KMS-11 (cell line): ENCODE data around the gene LPAR2.

Experiments used
- H2AFZ ChIP-seq: fragments of 200-600 bp; sonication (generic); 2 replicates; pipeline ENCODE4 v1.6.1; 2016; ENCODE audit warnings: antibody characterized with exemption, mixed run types, low read depth
- H3K27ac ChIP-seq: fragments of 200-600 bp; sonication (generic); 2 replicates; pipeline ENCODE4 v1.6.1; 2016; ENCODE audit warnings: mild to moderate bottlenecking, mixed run types
- H3K27me3 ChIP-seq: fragments of 200-600 bp; sonication (generic); 2 replicates; pipeline ENCODE4 v1.6.1; 2017; ENCODE audit warnings: mild to moderate bottlenecking, low read depth, mixed run types, moderate library complexity; ENCODE audit not compliant: insufficient read depth
- H3K36me3 ChIP-seq: fragments of 200-600 bp; sonication (generic); 2 replicates; pipeline ENCODE4 v1.6.1; 2017; ENCODE audit warnings: mild to moderate bottlenecking, mixed run types; ENCODE audit not compliant: insufficient read depth
- H3K4me1 ChIP-seq: fragments of 200-600 bp; sonication (generic); 2 replicates; pipeline ENCODE4 v1.6.1; 2016; ENCODE audit warnings: mild to moderate bottlenecking, low read depth, mixed run types; ENCODE audit not compliant: poor library complexity, severe bottlenecking
- H3K4me2 ChIP-seq: fragments of 200-600 bp; sonication (generic); 2 replicates; pipeline ENCODE4 v1.7.0; 2016; ENCODE audit warnings: mild to moderate bottlenecking, mixed run types
- H3K4me3 ChIP-seq: fragments of 200-600 bp; sonication (generic); IDR thresholded peaks from 2 replicates; pipeline ENCODE4 v1.6.1; 2017; ENCODE audit warnings: low read depth, low read length, mixed read lengths; ENCODE audit not compliant: insufficient read depth
- H3K79me2 ChIP-seq: fragments of 200-600 bp; sonication (generic); 2 replicates; pipeline ENCODE4 v1.6.1; 2016; ENCODE audit warnings: low read depth, mixed run types; ENCODE audit not compliant: insufficient read depth
- H3K9ac ChIP-seq: fragments of 200-600 bp; sonication (generic); 2 replicates; pipeline ENCODE4 v1.6.1; 2016; ENCODE audit warnings: mild to moderate bottlenecking, mixed run types
- H4K20me1 ChIP-seq: fragments of 200-600 bp; sonication (generic); 2 replicates; pipeline ENCODE4 v1.6.1; 2016; ENCODE audit warnings: mild to moderate bottlenecking, mixed run types; ENCODE audit not compliant: insufficient read depth
- TF ChIP-seq, protein P1 (sequence below): fragments of 200-600 bp; sonication (generic); conservative IDR thresholded peaks from 2 replicates; pipeline ENCODE4 v1.6.1; 2017; ENCODE audit warnings: low read depth, mild to moderate bottlenecking, antibody characterized with exemption, low read length, moderate library complexity, mixed read lengths

The LPAR2 gene

DNA sequence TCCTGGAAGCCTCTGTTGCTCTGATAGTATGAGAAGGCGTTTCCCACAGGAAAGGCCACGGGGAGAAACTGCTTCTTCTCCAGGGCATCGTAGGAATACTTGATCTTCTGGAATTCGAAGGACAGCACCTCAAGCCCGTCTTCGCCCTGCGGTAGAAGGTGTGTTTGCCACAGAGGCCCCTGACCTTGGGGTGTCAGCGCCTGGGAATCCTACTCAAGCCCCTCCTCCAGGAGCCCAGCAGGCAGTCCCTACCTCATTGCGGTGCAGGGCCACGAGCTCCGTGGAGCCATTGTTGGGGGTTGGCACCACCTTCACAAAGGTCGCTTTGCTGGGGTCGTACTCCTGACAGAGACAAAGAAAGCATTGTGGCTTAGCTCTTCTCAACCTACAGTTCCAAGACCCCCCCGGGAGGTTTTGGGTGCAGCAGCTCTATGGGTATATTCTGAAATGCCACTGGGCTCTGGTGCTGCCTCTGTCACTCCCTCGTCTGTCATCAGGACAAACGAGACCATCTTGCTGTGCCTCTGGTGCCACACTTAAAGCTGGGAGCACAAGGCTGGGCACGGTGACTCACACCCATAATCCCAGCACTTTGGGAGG lies 31.7 kb upstream of the LPAR2 start:
- Histone ChIP-seq H2AFZ (no peak overlapping the region), H3K79me2 (peaks cover 33% of the 10 kb centered on the region), H3K27me3 (no peaks in the 10 kb centered on the region), H3K4me2 (no peak overlapping the region), H3K4me1 (peaks cover 14% of the 10 kb centered on the region), H3K4me3 (no peak overlapping the region), H4K20me1 (no peaks in the 10 kb centered on the region), H3K27ac (no peak overlapping the region), H3K36me3 (peaks cover 8% of the 10 kb centered on the region; the same call in 1 of the 2 replicates), H3K9ac (no peak overlapping the region)
- TF ChIP-seq, protein P1, sequence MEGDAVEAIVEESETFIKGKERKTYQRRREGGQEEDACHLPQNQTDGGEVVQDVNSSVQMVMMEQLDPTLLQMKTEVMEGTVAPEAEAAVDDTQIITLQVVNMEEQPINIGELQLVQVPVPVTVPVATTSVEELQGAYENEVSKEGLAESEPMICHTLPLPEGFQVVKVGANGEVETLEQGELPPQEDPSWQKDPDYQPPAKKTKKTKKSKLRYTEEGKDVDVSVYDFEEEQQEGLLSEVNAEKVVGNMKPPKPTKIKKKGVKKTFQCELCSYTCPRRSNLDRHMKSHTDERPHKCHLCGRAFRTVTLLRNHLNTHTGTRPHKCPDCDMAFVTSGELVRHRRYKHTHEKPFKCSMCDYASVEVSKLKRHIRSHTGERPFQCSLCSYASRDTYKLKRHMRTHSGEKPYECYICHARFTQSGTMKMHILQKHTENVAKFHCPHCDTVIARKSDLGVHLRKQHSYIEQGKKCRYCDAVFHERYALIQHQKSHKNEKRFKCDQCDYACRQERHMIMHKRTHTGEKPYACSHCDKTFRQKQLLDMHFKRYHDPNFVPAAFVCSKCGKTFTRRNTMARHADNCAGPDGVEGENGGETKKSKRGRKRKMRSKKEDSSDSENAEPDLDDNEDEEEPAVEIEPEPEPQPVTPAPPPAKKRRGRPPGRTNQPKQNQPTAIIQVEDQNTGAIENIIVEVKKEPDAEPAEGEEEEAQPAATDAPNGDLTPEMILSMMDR = no peak

DNA sequence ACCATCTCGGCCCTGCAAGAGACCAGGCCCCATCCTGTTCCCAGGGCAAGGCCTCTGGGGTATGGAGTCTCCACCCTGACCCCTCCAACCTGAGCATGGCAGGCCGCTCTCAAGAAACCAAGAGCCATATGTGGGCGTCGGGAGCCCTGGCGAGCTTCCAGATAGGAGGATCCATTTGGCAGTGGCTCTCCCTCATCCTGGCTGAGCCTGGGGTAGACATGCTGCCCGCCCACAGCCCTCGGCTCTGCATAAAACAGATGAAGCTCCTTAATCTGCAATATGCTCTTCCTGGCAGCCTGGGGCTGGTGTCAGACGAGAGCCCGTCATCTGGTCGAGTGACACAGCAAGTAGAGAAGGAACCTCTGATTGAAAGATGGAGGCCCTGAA lies 29.4 kb upstream of the LPAR2 start:
- Histone ChIP-seq H4K20me1 (no peaks in the 10 kb centered on the region), H3K27me3 (no peaks in the 10 kb centered on the region), H3K9ac (no peak overlapping the region), H3K36me3 (peaks cover 8% of the 10 kb centered on the region; the same call in 1 of the 2 replicates), H3K27ac (no peak overlapping the region), H3K4me2 (no peak overlapping the region), H3K4me1 (peaks cover 8% of the 10 kb centered on the region), H3K4me3 (no peak overlapping the region), H2AFZ (no peak overlapping the region), H3K79me2 (peaks cover 27% of the 10 kb centered on the region; the same call in 1 of the 2 replicates)
- TF ChIP-seq, protein P1 = no peak

DNA sequence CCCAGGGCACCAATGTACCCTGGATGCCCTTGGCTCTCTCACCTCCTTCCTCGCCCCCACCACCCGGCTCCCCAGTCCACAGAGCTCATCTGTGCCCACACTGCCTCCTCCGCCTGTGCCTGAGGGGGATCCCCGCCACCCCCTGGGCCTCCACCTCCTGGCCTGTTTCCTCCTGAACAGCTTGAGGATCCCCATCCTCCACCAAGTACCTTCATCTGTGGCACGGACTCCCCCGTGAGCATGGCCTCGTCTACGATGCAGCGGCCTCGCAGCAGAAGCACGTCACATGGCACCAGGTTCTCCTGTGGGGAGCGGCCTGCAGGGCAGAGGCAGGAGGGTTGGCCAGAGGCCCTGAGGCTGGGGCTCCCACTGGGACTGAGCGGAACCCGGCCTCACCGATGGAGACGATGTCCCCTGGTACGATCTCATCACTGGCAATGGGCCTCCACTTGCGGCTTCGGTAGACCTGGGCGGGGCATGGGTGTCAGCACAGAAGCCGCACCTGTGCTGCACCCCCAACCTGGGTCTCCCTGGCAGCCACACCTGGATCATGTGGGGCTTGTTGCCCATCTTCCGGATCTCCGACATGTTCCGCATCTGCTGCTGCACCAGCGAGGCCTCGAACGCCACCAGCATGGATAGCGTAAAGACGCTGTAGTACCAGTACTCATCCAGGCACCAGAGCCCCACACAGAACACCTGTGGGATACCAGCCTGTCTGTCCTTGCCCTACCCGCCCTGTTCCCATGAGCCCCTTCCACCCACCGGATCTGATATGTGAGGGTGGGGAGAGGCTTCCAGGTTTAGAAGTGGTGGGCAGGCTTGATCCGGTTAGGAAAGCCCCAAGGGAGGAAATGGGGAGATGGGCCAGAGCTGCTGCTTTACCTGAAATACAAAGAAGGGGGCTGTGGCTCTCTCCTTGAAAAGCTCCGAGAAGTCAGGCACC lies 28.7 kb upstream of the LPAR2 start:
- TF ChIP-seq, protein P1 = no peak
- Histone ChIP-seq H3K9ac (no peak overlapping the region), H2AFZ (no peak overlapping the region), H3K79me2 (peaks cover 20% of the 10 kb centered on the region; the same call in 1 of the 2 replicates), H3K27me3 (no peaks in the 10 kb centered on the region), H3K4me3 (no peak overlapping the region), H3K27ac (no peak overlapping the region), H4K20me1 (no peaks in the 10 kb centered on the region), H3K36me3 (peaks cover 8% of the 10 kb centered on the region; the same call in 1 of the 2 replicates), H3K4me1 (peaks cover 1% of the 10 kb centered on the region), H3K4me2 (no peak overlapping the region)

DNA sequence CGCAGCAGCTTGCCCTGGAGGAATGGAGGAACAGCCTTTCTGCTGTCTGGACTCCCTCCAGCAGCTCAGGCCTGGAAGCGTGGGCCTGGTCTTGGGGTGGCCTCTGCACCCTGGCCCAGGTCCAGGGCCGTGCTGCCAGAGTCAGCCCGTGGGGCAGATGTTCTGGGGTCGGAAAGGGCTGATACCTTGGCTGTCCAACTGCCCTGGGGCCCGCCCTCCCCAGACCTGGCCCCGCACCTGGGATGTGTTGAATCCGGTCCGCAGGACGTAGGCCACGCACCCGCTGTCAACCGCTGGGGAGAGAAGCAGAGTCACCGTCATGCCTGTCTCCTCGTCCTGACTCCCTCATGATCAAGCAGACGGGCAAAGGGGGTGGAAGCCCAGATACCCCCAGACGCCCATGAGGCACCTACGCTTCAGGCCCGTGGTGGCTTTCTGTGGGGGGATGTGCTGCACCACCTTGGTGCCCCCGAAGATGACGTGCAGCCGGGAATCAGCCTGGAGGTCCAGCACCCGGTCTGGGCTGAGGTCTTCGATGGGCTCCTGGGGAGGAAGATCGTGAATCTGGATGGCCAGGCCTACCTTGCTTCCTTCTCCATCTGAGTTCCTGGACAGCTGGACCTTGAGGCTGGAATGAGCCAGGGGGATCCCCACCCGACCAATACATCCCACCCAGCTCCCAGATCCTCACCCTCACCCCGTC lies 27.8 kb upstream of the LPAR2 start:
- Histone ChIP-seq H3K27ac (no peak overlapping the region), H3K9ac (no peak overlapping the region), H4K20me1 (no peaks in the 10 kb centered on the region), H3K4me2 (no peak overlapping the region), H2AFZ (no peak overlapping the region), H3K27me3 (no peaks in the 10 kb centered on the region), H3K36me3 (peaks cover 8% of the 10 kb centered on the region; the same call in 1 of the 2 replicates), H3K4me3 (no peak overlapping the region), H3K4me1 (no peaks in the 10 kb centered on the region), H3K79me2 (peaks cover 11% of the 10 kb centered on the region; the same call in 1 of the 2 replicates)
- TF ChIP-seq, protein P1 = no peak
